Uterus (tissue), 4 donors: ENCODE measurements around the gene RIPPLY3. TPM values are rescaled to one million over a fixed set of nuclear protein-coding genes. Genes with fewer than 3 reads are reported as not detected.
"Not testable (repeated sequence)": the region's sequence is repeated elsewhere in the genome, so short reads cannot be mapped to it uniquely, and the experiment has no call there.

Experiments
- DNase-seq, 2 donors: peaks; one replicate each; pipeline ENCODE4 v3.0.0-alpha.2; 2019 to 2020
- H3K27ac ChIP-seq, 2 donors: fragments of 200-600 bp; sonication (generic); 1 replicate in 1 of 2; 2 replicates in 1 of 2; pipeline ENCODE4 v1.5.1; 2016 to 2018
- H3K27me3 ChIP-seq, 2 donors: fragments of 200-600 bp; sonication (generic); one replicate each; pipeline ENCODE4 v1.5.1; 2018 to 2019; ENCODE audit warnings: control low read depth in 1 of 2
- H3K36me3 ChIP-seq, 2 donors: fragments of 200-600 bp; sonication (generic); one replicate each; pipeline ENCODE4 v1.5.1; 2019; ENCODE audit warnings: control low read depth in 1 of 2
- H3K4me1 ChIP-seq, 2 donors: fragments of 200-600 bp; sonication (generic); one replicate each; pipeline ENCODE4 v1.5.1; 2018 to 2019; ENCODE audit warnings: control low read depth in 1 of 2
- H3K4me3 ChIP-seq, 2 donors: fragments of 200-600 bp; sonication (generic); 1 replicate in 1 of 2; 2 replicates in 1 of 2; pipeline ENCODE4 v1.5.1; 2018 to 2019; ENCODE audit warnings: mild to moderate bottlenecking in 1 of 2
- H3K9me3 ChIP-seq, 2 donors: fragments of 200-600 bp; sonication (generic); one replicate each; pipeline ENCODE4 v1.5.1; 2019; ENCODE audit warnings: control low read depth in 1 of 2
- POLR2A ChIP-seq, 2 donors: fragments of 450-650 bp; IDR thresholded peaks; one replicate each; pipeline ENCODE4 v1.6.1; 2016; ENCODE audit warnings: antibody characterized with exemption in 2 of 2, mild to moderate bottlenecking in 1 of 2, moderate library complexity in 1 of 2
- intact Hi-C: fragments of 100-400 bp; cut with DNase I; formaldehyde crosslinking; loops from one replicate; pipeline ENCODE4 v1.15.1; 2023; ENCODE audit warnings: low total_unique reads
- total RNA-seq, 4 donors: library from RNA; depleted of rRNA in 3 of 4; stranded (reverse); fragments of >200 nt in 3 of 4; gene quantifications; one replicate each; pipeline versions ENCODE4 v1.1.0 to v1.2.4, GENCODE V29; 2014 to 2023
- TF ChIP-seq, protein P1 (sequence below), 4 experiments: fragments of 200-600 bp in 2 of 4; fragments of 450-650 bp in 2 of 4; sonication (generic) in 2 of 4; IDR thresholded peaks; one replicate each; pipeline ENCODE4 v1.5.1; 2016 to 2019; ENCODE audit warnings: antibody characterized with exemption in 4 of 4, mild to moderate bottlenecking in 2 of 4, moderate library complexity in 1 of 4
- donor health status: DM: yes; HTN: yes; CAD: no.

RIPPLY3 gene
- total RNA-seq, 4 donors from 2014 or later = 0.62 TPM; not detected in 3

DNA sequence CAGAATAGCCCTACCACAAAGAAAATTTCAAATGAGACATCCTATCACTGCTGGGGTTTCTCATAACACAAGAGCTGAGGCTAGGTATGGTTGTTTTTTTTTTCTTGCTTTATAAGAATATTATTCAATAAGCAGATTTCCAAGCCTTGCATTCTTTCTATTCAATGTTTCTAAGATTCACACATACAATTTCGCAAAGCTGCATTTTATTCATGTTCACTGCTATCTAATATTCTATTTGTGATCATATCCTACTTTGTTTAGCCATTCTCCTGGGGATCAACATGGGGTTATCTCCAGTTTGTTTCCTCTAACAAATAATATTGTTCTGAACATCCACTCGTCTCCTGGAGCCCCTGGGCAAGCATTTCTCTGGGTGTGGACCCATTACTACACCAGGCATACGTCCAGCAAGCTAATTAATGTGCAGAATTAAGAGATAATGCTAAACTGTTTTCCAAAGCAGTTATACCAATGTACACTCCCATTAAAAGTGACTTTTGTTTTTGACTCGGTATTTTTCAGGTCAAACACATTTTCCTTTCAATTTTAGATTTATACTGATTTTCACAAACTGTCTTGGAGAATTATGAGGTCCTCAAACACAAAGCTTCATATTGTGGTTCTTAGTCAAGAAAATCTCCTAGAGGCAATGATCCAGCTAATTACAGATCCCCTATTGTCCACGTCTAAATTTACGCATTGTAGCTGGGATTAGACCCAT is 24.4 kb upstream of the RIPPLY3 start:
- intact Hi-C loops = no loop called here
- no peaks in the 10 kb centered on the region for H3K27me3 ChIP-seq
- no peaks in the 10 kb centered on the region for H3K4me1 ChIP-seq
- no peak for DNase-seq
- H3K27ac ChIP-seq = no peak overlapping the region
- no peaks in the 10 kb centered on the region for H3K36me3 ChIP-seq
- no peaks in the 10 kb centered on the region for H3K9me3 ChIP-seq
- no peak overlapping the region for H3K4me3 ChIP-seq
- TF ChIP-seq, protein P1, sequence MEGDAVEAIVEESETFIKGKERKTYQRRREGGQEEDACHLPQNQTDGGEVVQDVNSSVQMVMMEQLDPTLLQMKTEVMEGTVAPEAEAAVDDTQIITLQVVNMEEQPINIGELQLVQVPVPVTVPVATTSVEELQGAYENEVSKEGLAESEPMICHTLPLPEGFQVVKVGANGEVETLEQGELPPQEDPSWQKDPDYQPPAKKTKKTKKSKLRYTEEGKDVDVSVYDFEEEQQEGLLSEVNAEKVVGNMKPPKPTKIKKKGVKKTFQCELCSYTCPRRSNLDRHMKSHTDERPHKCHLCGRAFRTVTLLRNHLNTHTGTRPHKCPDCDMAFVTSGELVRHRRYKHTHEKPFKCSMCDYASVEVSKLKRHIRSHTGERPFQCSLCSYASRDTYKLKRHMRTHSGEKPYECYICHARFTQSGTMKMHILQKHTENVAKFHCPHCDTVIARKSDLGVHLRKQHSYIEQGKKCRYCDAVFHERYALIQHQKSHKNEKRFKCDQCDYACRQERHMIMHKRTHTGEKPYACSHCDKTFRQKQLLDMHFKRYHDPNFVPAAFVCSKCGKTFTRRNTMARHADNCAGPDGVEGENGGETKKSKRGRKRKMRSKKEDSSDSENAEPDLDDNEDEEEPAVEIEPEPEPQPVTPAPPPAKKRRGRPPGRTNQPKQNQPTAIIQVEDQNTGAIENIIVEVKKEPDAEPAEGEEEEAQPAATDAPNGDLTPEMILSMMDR (IDR thresholded peaks at IDR 0.05) = no peak
- TF ChIP-seq POLR2A (IDR thresholded peaks at IDR 0.05) = no peak

GRCh38 chr21:36985751-36986594 is 20.5 kb upstream of the RIPPLY3 start:
- no peaks in the 10 kb centered on the region for H3K36me3 ChIP-seq
- no peak overlapping the region for H3K4me3 ChIP-seq
- no peak overlapping the region for H3K27ac ChIP-seq
- intact Hi-C loops = no loop called here
- TF ChIP-seq, protein P1 (IDR thresholded peaks at IDR 0.05) = no peak
- TF ChIP-seq POLR2A (IDR thresholded peaks at IDR 0.05) = no peak
- H3K4me1 ChIP-seq = no peaks in the 10 kb centered on the region
- no peaks in the 10 kb centered on the region for H3K9me3 ChIP-seq
- H3K27me3 ChIP-seq = no peaks in the 10 kb centered on the region
- DNase-seq = no peak

- no peak for DNase-seq
- TF ChIP-seq POLR2A (IDR thresholded peaks at IDR 0.05) = no peak
- TF ChIP-seq, protein P1 (IDR thresholded peaks at IDR 0.05) = no peak
- no peak overlapping the region for H3K4me3 ChIP-seq
- H3K4me1 ChIP-seq = no peaks in the 10 kb centered on the region
- no peaks in the 10 kb centered on the region for H3K36me3 ChIP-seq
- H3K9me3 ChIP-seq = no peaks in the 10 kb centered on the region
- H3K27ac ChIP-seq = no peak overlapping the region
- intact Hi-C loops = no loop called here
- no peaks in the 10 kb centered on the region for H3K27me3 ChIP-seq
Observed at GRCh38 chr21:36987845-36988244, 18.7 kb upstream of the RIPPLY3 start.

- Histone ChIP-seq H3K27ac (no peak overlapping the region), H3K36me3 (no peaks in the 10 kb centered on the region), H3K4me1 (no peaks in the 10 kb centered on the region), H3K4me3 (no peak overlapping the region), H3K27me3 (no peaks in the 10 kb centered on the region), H3K9me3 (no peaks in the 10 kb centered on the region)
- intact Hi-C loops = no loop called here
- DNase-seq = no peak
- TF ChIP-seq, protein P1 (IDR thresholded peaks at IDR 0.05) = no peak
- TF ChIP-seq POLR2A (IDR thresholded peaks at IDR 0.05) = no peak
Observed at GRCh38 chr21:36988536-36988935, 18.0 kb upstream of the RIPPLY3 start.

GRCh38 chr21:36989199-36989698 is 17.3 kb upstream of the RIPPLY3 start:
- H3K4me1 ChIP-seq, H3K27me3 ChIP-seq, DNase-seq, intact Hi-C loops, H3K36me3 ChIP-seq, H3K9me3 ChIP-seq: not testable (repeated sequence)
- peak overlapping the region; percentile 47 to 81 for H3K4me3 ChIP-seq
- peak overlapping the region; percentile 91 to 94 for H3K27ac ChIP-seq
